HEK293 (cell line): ENCODE measurements around the gene TNFSF12.

ENCODE experiments used
- ELK4 ChIP-seq: IDR thresholded peaks from 2 replicates; pipeline ENCODE4 v1.6.1; 2011; ENCODE audit warnings: mild to moderate bottlenecking, low read depth, low read length, borderline replicate concordance
- KLF1 ChIP-seq: fragments of 450-650 bp; formaldehyde crosslinking; IDR thresholded peaks from 2 replicates; pipeline ENCODE4 v1.5.1; 2016; ENCODE audit warnings: missing biosample characterization, missing genetic modification characterization
- PRDM1 ChIP-seq: fragments of 450-650 bp; formaldehyde crosslinking; IDR thresholded peaks from 2 replicates; pipeline ENCODE4; 2016; ENCODE audit warnings: missing biosample characterization, missing genetic modification characterization
- SETDB1 ChIP-seq: IDR thresholded peaks from one replicate; pipeline ENCODE4 v1.6.1; 2017; ENCODE audit warnings: mild to moderate bottlenecking, low read length, moderate library complexity, mixed read lengths; ENCODE audit not compliant: insufficient read length
- ZBTB20 ChIP-seq: fragments of 450-650 bp; formaldehyde crosslinking; IDR thresholded peaks from 2 replicates; pipeline ENCODE4 v1.5.1; 2016; ENCODE audit warnings: missing biosample characterization, missing genetic modification characterization
- ZBTB7A ChIP-seq: fragments of 450-650 bp; formaldehyde crosslinking; IDR thresholded peaks from 2 replicates; pipeline ENCODE4 v1.5.1; 2016; ENCODE audit warnings: low read depth, missing biosample characterization, missing genetic modification characterization
- ZEB2 ChIP-seq: fragments of 450-650 bp; formaldehyde crosslinking; IDR thresholded peaks from 2 replicates; pipeline ENCODE4 v1.5.1; 2016; ENCODE audit warnings: missing biosample characterization, missing genetic modification characterization
- ZFP3 ChIP-seq: fragments of 450-650 bp; formaldehyde crosslinking; IDR thresholded peaks from 2 replicates; pipeline ENCODE4 v1.5.1; 2016; ENCODE audit warnings: low read depth, missing biosample characterization, missing genetic modification characterization
- ZNF777 ChIP-seq: fragments of 450-650 bp; formaldehyde crosslinking; IDR thresholded peaks from 2 replicates; pipeline ENCODE4 v1.5.1; 2017; ENCODE audit warnings: missing biosample characterization, missing genetic modification characterization, borderline replicate concordance
- TF ChIP-seq, protein P1 (sequence below): fragments of 450-650 bp; formaldehyde crosslinking; conservative IDR thresholded peaks from 2 replicates; pipeline ENCODE4 v1.5.1; 2016; ENCODE audit warnings: low read depth, missing biosample characterization, missing genetic modification characterization
- TF ChIP-seq, protein P2 (sequence below): fragments of 450-650 bp; formaldehyde crosslinking; IDR thresholded peaks from 2 replicates; pipeline ENCODE4 v1.5.1; 2016; ENCODE audit warnings: missing biosample characterization, missing genetic modification characterization

GRCh38 chr17:7548585-7549400 is at the start of gene TNFSF12:
- no peak for TF ChIP-seq PRDM1 (tag by site-specific recombination)
- TF ChIP-seq, protein P1, sequence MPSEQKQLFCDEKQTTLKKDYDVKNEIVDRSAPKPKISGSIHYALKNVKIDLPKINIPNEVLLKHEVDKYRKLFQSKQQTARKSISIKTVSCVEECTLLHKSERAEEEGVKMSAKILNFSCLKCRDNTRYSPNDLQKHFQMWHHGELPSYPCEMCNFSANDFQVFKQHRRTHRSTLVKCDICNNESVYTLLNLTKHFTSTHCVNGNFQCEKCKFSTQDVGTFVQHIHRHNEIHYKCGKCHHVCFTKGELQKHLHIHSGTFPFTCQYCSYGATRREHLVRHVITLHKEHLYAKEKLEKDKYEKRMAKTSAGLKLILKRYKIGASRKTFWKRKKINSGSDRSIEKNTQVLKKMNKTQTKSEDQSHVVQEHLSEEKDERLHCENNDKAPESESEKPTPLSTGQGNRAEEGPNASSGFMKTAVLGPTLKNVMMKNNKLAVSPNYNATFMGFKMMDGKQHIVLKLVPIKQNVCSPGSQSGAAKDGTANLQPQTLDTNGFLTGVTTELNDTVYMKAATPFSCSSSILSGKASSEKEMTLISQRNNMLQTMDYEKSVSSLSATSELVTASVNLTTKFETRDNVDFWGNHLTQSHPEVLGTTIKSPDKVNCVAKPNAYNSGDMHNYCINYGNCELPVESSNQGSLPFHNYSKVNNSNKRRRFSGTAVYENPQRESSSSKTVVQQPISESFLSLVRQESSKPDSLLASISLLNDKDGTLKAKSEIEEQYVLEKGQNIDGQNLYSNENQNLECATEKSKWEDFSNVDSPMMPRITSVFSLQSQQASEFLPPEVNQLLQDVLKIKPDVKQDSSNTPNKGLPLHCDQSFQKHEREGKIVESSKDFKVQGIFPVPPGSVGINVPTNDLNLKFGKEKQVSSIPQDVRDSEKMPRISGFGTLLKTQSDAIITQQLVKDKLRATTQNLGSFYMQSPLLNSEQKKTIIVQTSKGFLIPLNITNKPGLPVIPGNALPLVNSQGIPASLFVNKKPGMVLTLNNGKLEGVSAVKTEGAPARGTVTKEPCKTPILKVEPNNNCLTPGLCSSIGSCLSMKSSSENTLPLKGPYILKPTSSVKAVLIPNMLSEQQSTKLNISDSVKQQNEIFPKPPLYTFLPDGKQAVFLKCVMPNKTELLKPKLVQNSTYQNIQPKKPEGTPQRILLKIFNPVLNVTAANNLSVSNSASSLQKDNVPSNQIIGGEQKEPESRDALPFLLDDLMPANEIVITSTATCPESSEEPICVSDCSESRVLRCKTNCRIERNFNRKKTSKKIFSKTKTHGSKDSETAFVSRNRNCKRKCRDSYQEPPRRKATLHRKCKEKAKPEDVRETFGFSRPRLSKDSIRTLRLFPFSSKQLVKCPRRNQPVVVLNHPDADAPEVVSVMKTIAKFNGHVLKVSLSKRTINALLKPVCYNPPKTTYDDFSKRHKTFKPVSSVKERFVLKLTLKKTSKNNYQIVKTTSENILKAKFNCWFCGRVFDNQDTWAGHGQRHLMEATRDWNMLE (tag by site-specific recombination), result no peak
- no peak for TF ChIP-seq SETDB1
- no peak for TF ChIP-seq ZEB2
- TF ChIP-seq ZNF777 (tag by site-specific recombination), result no peak
- TF ChIP-seq, protein P2, sequence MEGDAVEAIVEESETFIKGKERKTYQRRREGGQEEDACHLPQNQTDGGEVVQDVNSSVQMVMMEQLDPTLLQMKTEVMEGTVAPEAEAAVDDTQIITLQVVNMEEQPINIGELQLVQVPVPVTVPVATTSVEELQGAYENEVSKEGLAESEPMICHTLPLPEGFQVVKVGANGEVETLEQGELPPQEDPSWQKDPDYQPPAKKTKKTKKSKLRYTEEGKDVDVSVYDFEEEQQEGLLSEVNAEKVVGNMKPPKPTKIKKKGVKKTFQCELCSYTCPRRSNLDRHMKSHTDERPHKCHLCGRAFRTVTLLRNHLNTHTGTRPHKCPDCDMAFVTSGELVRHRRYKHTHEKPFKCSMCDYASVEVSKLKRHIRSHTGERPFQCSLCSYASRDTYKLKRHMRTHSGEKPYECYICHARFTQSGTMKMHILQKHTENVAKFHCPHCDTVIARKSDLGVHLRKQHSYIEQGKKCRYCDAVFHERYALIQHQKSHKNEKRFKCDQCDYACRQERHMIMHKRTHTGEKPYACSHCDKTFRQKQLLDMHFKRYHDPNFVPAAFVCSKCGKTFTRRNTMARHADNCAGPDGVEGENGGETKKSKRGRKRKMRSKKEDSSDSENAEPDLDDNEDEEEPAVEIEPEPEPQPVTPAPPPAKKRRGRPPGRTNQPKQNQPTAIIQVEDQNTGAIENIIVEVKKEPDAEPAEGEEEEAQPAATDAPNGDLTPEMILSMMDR (tag by site-specific recombination), result peak; percentile 58; the same call in 1 of the 2 replicates
- TF ChIP-seq KLF1 (tag by site-specific recombination), result peak; percentile 63; the same call in 1 of the 2 replicates
- no peak for TF ChIP-seq ZFP3 (tag by site-specific recombination)
- TF ChIP-seq ZBTB7A, result no peak
- TF ChIP-seq ZBTB20 (tag by site-specific recombination), result no peak
- no peak for TF ChIP-seq ELK4
